Esophagus squamous epithelium (tissue), 5 donors: Measurements from ENCODE around the gene RBM28. TPM values are rescaled to one million over a fixed set of nuclear protein-coding genes. Genes with fewer than 3 reads are reported as not detected.

Experiments
- DNase-seq: peaks from one replicate; lab custom pipeline; 2025; lab: John Stamatoyannopoulos, UW
- H3K27ac ChIP-seq, 4 donors: fragments of 200-600 bp; sonication (generic); one replicate each; pipeline ENCODE4 v1.5.1; 2016 to 2019; ENCODE audit warnings: mild to moderate bottlenecking in 1 of 4
- H3K27me3 ChIP-seq, 4 donors: fragments of 200-600 bp; sonication (generic); 1 replicate in 3 of 4; 2 replicates in 1 of 4; pipeline versions ENCODE4 v1.5.1 to v1.6.0; 2017 to 2021; ENCODE audit warnings: antibody characterized with exemption in 1 of 4
- H3K36me3 ChIP-seq, 3 donors: fragments of 200-600 bp; sonication (generic); one replicate each; pipeline ENCODE4 v1.5.1; 2016 to 2019
- H3K4me1 ChIP-seq, 3 donors: fragments of 200-600 bp; sonication (generic); one replicate each; pipeline ENCODE4 v1.5.1; 2017 to 2019
- H3K4me3 ChIP-seq, 4 donors: fragments of 200-600 bp; sonication (generic); 1 replicate in 3 of 4; 2 replicates in 1 of 4; pipeline ENCODE4 v1.5.1; 2016 to 2019; ENCODE audit warnings: mild to moderate bottlenecking in 2 of 4, moderate library complexity in 1 of 4
- H3K9me3 ChIP-seq, 3 donors: fragments of 200-600 bp; sonication (generic); one replicate each; pipeline ENCODE4 v1.5.1; 2016 to 2019
- CTCF ChIP-seq, 6 experiments: fragments of 450-650 bp in 4 of 6; fragments of 200-600 bp in 2 of 6; sonication (generic) in 2 of 6; IDR thresholded peaks; one replicate each; pipeline ENCODE4 v1.5.1; 2016 to 2019; ENCODE audit warnings: antibody characterized with exemption in 6 of 6, mild to moderate bottlenecking in 4 of 6, moderate library complexity in 4 of 6
- POLR2A ChIP-seq, 4 donors: fragments of 450-650 bp; IDR thresholded peaks; one replicate each; pipeline ENCODE4 v1.6.1; 2017; ENCODE audit warnings: antibody characterized with exemption in 4 of 4, mild to moderate bottlenecking in 4 of 4, moderate library complexity in 3 of 4
- WGBS, 2 donors: methylation state at CpG; one replicate each; pipeline ENCODE4 v1.1.5; 2018; 5-methylcytosine and 5-hydroxymethylcytosine counted together
- intact Hi-C: fragments of 100-400 bp; cut with DNase I; formaldehyde crosslinking; loops from one replicate; pipeline ENCODE4 v1.15.0; 2022
- total RNA-seq, 4 donors: library from RNA; depleted of rRNA; stranded (reverse); fragments of >200 nt; gene quantifications; one replicate each; pipeline ENCODE4 v1.1.0, GENCODE V29; 2016
- donor health status: DM: yes; HTN: yes; CAD: no.

The RBM28 gene
- total RNA-seq, 4 donors from 2014 or later = 12.9 to 28.8 (median 18.7) TPM

GRCh38 chr7:128364166-128364870 lies 20.6 kb upstream of the RBM28 start:
- Histone ChIP-seq H3K27ac (no peak overlapping the region), H3K36me3 (no peaks in the 10 kb centered on the region), H3K4me1 (peaks cover 16 to 42% (median 17%) of the 10 kb centered on the region in 3 donors), H3K27me3 (peaks cover 0 to 60% (median 0%) of the 10 kb centered on the region in 4 donors), H3K4me3 (no peak overlapping the region), H3K9me3 (no peaks in the 10 kb centered on the region)
- WGBS, 2 donors = 83 to 87% methylated on average over 4 of the region's 4 CpGs
- intact Hi-C loops = no loop called here
- TF ChIP-seq POLR2A (IDR thresholded peaks at IDR 0.05) = no peak
- TF ChIP-seq CTCF (IDR thresholded peaks at IDR 0.05) = no peak
- DNase-seq = no peak

- intact Hi-C loops = no loop called here
- DNase-seq = no peak
- H3K9me3 ChIP-seq = no peaks in the 10 kb centered on the region
- H3K27ac ChIP-seq = no peak overlapping the region
- H3K4me3 ChIP-seq = no peak overlapping the region
- H3K27me3 ChIP-seq = peaks cover 0 to 69% (median 0%) of the 10 kb centered on the region in 4 donors
- H3K36me3 ChIP-seq = no peaks in the 10 kb centered on the region
- peaks cover 16 to 42% (median 17%) of the 10 kb centered on the region in 3 donors for H3K4me1 ChIP-seq
- no peak for TF ChIP-seq CTCF (IDR thresholded peaks at IDR 0.05)
- TF ChIP-seq POLR2A (IDR thresholded peaks at IDR 0.05) = no peak
- 82 to 90% methylated on average over 5 to 6 of the region's 6 CpGs for WGBS, 2 donors
These were observed 19.6 kb upstream of the RBM28 start for GRCh38 chr7:128363261-128363721.

- H3K27ac ChIP-seq = no peak overlapping the region
- intact Hi-C loops = no loop called here
- no peak for DNase-seq
- no peak for TF ChIP-seq CTCF (IDR thresholded peaks at IDR 0.05)
- TF ChIP-seq POLR2A (IDR thresholded peaks at IDR 0.05) = no peak
- WGBS, 2 donors = 62 to 74% methylated on average over 4 of the region's 4 CpGs
- H3K4me3 ChIP-seq = no peak overlapping the region
- peaks cover 0 to 74% (median 0%) of the 10 kb centered on the region in 4 donors for H3K27me3 ChIP-seq
- peaks cover 16 to 42% (median 17%) of the 10 kb centered on the region in 3 donors for H3K4me1 ChIP-seq
- no peaks in the 10 kb centered on the region for H3K9me3 ChIP-seq
- no peaks in the 10 kb centered on the region for H3K36me3 ChIP-seq
These were observed 19.0 kb upstream of the RBM28 start for GRCh38 chr7:128362670-128363069.

DNA sequence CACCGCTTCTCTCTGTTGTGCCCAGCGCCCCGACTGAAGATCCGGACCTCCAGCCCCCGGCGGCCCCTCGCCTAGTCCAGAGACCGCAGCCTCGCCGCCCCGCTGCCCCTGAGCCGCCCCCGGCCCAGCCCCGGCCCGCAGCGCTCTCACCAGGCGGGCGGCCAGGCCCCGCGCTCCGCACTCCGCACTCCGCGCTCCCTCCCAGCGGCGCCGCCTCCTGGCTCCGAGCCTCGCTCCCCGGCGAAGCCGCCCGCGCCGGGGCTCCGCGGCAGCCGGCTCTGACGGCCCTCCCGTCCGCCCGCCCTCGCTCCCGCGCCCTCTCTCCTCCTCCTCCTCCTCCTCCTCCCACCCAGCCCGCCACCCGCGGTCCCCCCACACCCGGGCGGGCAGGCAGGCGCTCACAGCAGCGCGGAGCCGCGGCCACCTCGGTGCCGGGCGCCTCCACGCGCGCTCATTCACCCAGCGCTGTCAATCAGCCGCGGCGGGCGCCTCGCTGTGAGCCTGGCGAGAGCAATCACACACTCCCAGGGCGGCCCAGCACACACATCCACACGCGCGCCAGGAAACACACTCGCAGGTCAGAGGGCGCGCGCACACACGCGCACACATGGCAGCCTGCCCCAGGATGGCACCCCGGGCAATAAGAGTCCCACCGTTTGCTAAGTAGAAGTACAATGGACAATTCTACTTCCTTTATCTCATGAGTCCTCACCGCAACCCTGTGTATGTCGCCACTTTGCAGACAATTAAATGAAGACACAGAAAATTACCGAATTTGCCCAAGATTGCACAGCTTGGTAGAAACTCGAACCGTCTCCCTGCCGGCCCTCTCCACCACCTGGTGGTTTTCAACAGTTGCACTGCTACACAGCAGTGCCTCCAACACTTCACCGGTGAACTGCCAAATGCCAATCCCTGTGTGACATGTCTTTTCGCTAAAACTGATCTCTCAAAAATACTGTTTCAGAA lies 18.0 kb upstream of the RBM28 start, which contains the start of gene PRRT4:
TSS of gene PRRT4 (minus strand) at position 280 of the 969 bp plus-strand sequence.
- Histone ChIP-seq H3K9me3 (no peaks in the 10 kb centered on the region), H3K27ac (peak within 1 kb of the TSS in 3 of 4 donors; percentile 32 to 39 (median 37)), H3K4me1 (peaks cover 15 to 39% (median 16%) of the 10 kb centered on the region in 3 donors), H3K4me3 (peak within 1 kb of the TSS; percentile 36 to 72 (median 52)), H3K27me3 (peaks cover 0 to 72% (median 0%) of the 10 kb centered on the region in 4 donors), H3K36me3 (no peaks in the 10 kb centered on the region)
- DNase-seq = no peak
- intact Hi-C loops = no loop called here
- TF ChIP-seq CTCF (IDR thresholded peaks at IDR 0.05) = peak in 2 of 6 experiments; percentile 4 to 24
- no peak for TF ChIP-seq POLR2A (IDR thresholded peaks at IDR 0.05)
- WGBS, 2 donors = 4 to 5% methylated on average over 11 of the region's 88 CpGs
